SU-DHL-6 (cell line): ENCODE results near the gene CDC42EP4.

Source experiments
- H2AFZ ChIP-seq: fragments of 200-600 bp; sonication (generic); 2 replicates; pipeline ENCODE4 v1.6.1; 2014; ENCODE audit warnings: low read depth, mild to moderate bottlenecking, moderate library complexity, mixed read lengths, antibody characterized with exemption, low read length; ENCODE audit not compliant: severe bottlenecking
- H3F3A ChIP-seq: fragments of 200-600 bp; shearing (Covaris generic); 2 replicates; pipeline ENCODE4 v1.6.0; 2016; ENCODE audit warnings: antibody characterized with exemption, mild to moderate bottlenecking; ENCODE audit not compliant: insufficient read depth
- H3K27ac ChIP-seq: fragments of 200-600 bp; sonication (generic); 2 replicates; pipeline ENCODE4 v1.5.1; 2016; ENCODE audit warnings: low read depth, mild to moderate bottlenecking, low read length, moderate library complexity, mixed read lengths
- H3K27me3 ChIP-seq: fragments of 200-600 bp; sonication (generic), shearing (Covaris generic); 2 replicates; pipeline ENCODE4 v1.6.0; 2014; ENCODE audit warnings: mild to moderate bottlenecking, low read length
- H3K36me3 ChIP-seq: fragments of 200-600 bp; sonication (generic); 2 replicates; pipeline ENCODE4 v1.6.1; 2014; ENCODE audit warnings: mild to moderate bottlenecking, low read length, mixed read lengths
- H3K4me2 ChIP-seq: fragments of 300-600, 200-600 bp; shearing (Covaris generic), sonication (generic); 2 replicates; pipeline ENCODE4 v1.6.0; 2014; ENCODE audit warnings: low read length, low read depth, mild to moderate bottlenecking; ENCODE audit not compliant: poor library complexity, severe bottlenecking
- H3K4me3 ChIP-seq: fragments of 200-600 bp; sonication (generic); 2 replicates; pipeline ENCODE4 v1.5.1; 2014; ENCODE audit warnings: antibody characterized with exemption, low read length, mild to moderate bottlenecking, mixed read lengths; ENCODE audit not compliant: insufficient read depth, poor library complexity, severe bottlenecking
- H3K79me2 ChIP-seq: fragments of 200-600 bp; sonication (generic); 2 replicates; pipeline ENCODE4 v1.6.1; 2014; ENCODE audit warnings: mild to moderate bottlenecking, low read length, moderate library complexity; ENCODE audit not compliant: insufficient read depth
- H3K9ac ChIP-seq: fragments of 200-600 bp; sonication (generic); 2 replicates; pipeline ENCODE4 v1.7.0; 2014; ENCODE audit warnings: mild to moderate bottlenecking, low read length
- H3K9me2 ChIP-seq: fragments of 200-600 bp; sonication (generic); replicated peaks from 2 replicates; pipeline ENCODE4 v1.6.1; 2014; ENCODE audit warnings: low read length; ENCODE audit not compliant: insufficient read depth
- H3K9me3 ChIP-seq: fragments of 200-600 bp; sonication (generic); 2 replicates; pipeline ENCODE4 v1.6.1; 2014; ENCODE audit warnings: low read length, mixed read lengths; ENCODE audit not compliant: insufficient read depth
- H4K20me1 ChIP-seq: fragments of 200-600 bp; sonication (generic); 2 replicates; pipeline ENCODE4 v1.6.1; 2014; ENCODE audit warnings: low read depth, mild to moderate bottlenecking, antibody characterized with exemption, low read length, moderate library complexity, mixed read lengths
- EZH2phosphoT487 ChIP-seq: fragments of 200-600 bp; sonication (generic), shearing (Covaris generic); conservative IDR thresholded peaks from 2 replicates; pipeline ENCODE4 v1.6.1; 2018; ENCODE audit warnings: mild to moderate bottlenecking, antibody characterized with exemption, low read length, moderate library complexity, mixed read lengths
- TF ChIP-seq, protein P1 (sequence below): fragments of 200-600 bp; sonication (generic); IDR thresholded peaks from one replicate; pipeline ENCODE4 v1.5.1; 2017; ENCODE audit warnings: antibody characterized with exemption, mild to moderate bottlenecking, low read length, moderate library complexity; ENCODE audit not compliant: insufficient read depth, poor library complexity, severe bottlenecking

CDC42EP4 gene

GRCh38 chr17:73308017-73308823 is 3.6 kb downstream of the CDC42EP4 start:
- Histone ChIP-seq H3K9ac (no peak overlapping the region), H3K4me2 (no peak overlapping the region), H3K27me3 (no peaks in the 10 kb centered on the region), H3K4me3 (no peak overlapping the region), H3F3A (no peaks in the 10 kb centered on the region), H3K9me2 (no peaks in the 10 kb centered on the region), H2AFZ (no peak overlapping the region), H3K36me3 (no peaks in the 10 kb centered on the region), H3K9me3 (no peaks in the 10 kb centered on the region), H4K20me1 (no peaks in the 10 kb centered on the region), H3K27ac (no peak overlapping the region), H3K79me2 (no peaks in the 10 kb centered on the region)
- TF ChIP-seq, protein P1, sequence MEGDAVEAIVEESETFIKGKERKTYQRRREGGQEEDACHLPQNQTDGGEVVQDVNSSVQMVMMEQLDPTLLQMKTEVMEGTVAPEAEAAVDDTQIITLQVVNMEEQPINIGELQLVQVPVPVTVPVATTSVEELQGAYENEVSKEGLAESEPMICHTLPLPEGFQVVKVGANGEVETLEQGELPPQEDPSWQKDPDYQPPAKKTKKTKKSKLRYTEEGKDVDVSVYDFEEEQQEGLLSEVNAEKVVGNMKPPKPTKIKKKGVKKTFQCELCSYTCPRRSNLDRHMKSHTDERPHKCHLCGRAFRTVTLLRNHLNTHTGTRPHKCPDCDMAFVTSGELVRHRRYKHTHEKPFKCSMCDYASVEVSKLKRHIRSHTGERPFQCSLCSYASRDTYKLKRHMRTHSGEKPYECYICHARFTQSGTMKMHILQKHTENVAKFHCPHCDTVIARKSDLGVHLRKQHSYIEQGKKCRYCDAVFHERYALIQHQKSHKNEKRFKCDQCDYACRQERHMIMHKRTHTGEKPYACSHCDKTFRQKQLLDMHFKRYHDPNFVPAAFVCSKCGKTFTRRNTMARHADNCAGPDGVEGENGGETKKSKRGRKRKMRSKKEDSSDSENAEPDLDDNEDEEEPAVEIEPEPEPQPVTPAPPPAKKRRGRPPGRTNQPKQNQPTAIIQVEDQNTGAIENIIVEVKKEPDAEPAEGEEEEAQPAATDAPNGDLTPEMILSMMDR = no peak

- Histone ChIP-seq H3K27me3 (no peaks in the 10 kb centered on the region), H3F3A (no peaks in the 10 kb centered on the region), H3K4me2 (no peak overlapping the region), H3K79me2 (no peaks in the 10 kb centered on the region), H3K4me3 (no peak overlapping the region), H3K9me3 (no peaks in the 10 kb centered on the region), H3K9me2 (no peaks in the 10 kb centered on the region), H3K27ac (no peak overlapping the region), H3K9ac (no peak overlapping the region), H2AFZ (no peak overlapping the region), H4K20me1 (no peaks in the 10 kb centered on the region), H3K36me3 (no peaks in the 10 kb centered on the region)
- TF ChIP-seq, protein P1 = no peak
- no peak for TF ChIP-seq EZH2phosphoT487
Observed at GRCh38 chr17:73307130-73307529, 4.7 kb downstream of the CDC42EP4 start.

DNA sequence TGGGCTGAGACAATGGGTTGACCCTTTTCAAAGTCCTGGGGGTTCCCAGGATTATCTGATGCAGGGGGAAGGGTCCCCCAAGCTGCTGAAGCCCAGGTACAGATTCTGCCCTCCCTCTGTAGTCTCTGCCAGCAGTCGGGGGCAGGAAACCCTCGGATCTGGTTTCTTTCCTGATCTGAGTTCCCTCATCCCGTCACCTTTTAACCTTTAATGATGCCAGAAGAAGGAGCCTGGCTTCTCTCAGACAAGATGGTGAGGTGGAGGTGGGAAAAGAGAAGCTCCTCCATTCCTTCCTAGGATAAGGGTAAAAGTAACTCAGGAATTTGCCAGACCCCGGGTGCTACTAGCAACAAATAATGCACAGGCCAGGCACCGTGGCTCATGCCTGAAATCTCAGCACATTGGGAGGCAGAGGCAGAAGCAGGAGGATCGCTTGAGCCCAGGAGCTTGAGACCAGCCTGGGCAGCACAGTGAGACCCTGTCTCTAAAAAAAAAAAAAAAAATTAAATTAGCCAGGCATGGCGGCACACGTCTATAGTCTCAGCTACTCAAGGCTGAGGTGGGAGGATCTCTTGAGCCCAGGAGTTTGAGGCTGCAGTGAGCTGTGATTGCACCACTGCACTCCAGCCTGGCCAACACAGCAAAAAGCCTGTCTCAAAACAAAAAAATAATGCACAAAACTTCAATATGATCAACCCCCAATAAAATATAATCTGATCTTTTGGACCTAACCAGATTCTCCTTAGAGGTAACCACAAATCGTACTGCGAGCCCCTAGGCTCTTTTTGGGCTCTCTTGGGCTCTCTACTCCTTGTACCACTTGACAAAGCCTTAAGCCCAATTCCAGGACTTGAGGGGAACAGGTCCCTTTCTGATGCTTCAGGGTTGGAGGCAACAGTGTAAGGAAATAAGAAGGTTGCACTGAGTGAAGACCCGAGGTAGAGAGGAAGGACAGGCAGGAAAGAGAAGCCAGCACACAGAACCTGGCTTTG is 5.7 kb downstream of the CDC42EP4 start:
- Histone ChIP-seq H3K4me2 (no peak overlapping the region), H3K9me3 (no peaks in the 10 kb centered on the region), H3K9me2 (no peaks in the 10 kb centered on the region), H3F3A (no peaks in the 10 kb centered on the region), H3K9ac (no peak overlapping the region), H2AFZ (no peak overlapping the region), H3K27me3 (no peaks in the 10 kb centered on the region), H4K20me1 (no peaks in the 10 kb centered on the region), H3K36me3 (no peaks in the 10 kb centered on the region), H3K27ac (no peak overlapping the region), H3K79me2 (no peaks in the 10 kb centered on the region), H3K4me3 (no peak overlapping the region)
- TF ChIP-seq EZH2phosphoT487 = no peak
- TF ChIP-seq, protein P1 = no peak
